Esophagus muscularis mucosa (tissue), 4 donors: ENCODE results near the gene ACACA. TPM values are rescaled to one million over a fixed set of nuclear protein-coding genes. Genes with fewer than 3 reads are reported as not detected.

Experiments used
- DNase-seq: peaks from one replicate; pipeline ENCODE4 v3.0.0-alpha.2; 2017; ENCODE audit errors: extremely low spot score
- H3K27ac ChIP-seq, 4 donors: fragments of 200-600 bp; sonication (generic); replicated peaks in 1 of 4; 1 replicate in 3 of 4; 2 replicates in 1 of 4; pipeline ENCODE4 v1.5.1; 2016 to 2019; ENCODE audit warnings: mild to moderate bottlenecking in 1 of 4
- H3K27me3 ChIP-seq, 4 donors: fragments of 200-600 bp; sonication (generic); one replicate each; pipeline versions ENCODE4 v1.5.1 to v1.6.0; 2016 to 2019
- H3K36me3 ChIP-seq, 4 donors: fragments of 200-600 bp; sonication (generic); one replicate each; pipeline ENCODE4 v1.5.1; 2016 to 2019
- H3K4me1 ChIP-seq, 4 donors: fragments of 200-600 bp; sonication (generic); one replicate each; pipeline ENCODE4 v1.5.1; 2016 to 2019
- H3K4me3 ChIP-seq, 4 donors: fragments of 200-600 bp; sonication (generic); 1 replicate in 2 of 4; 2 replicates in 2 of 4; pipeline ENCODE4 v1.5.1; 2016 to 2019; ENCODE audit warnings: mild to moderate bottlenecking in 4 of 4, moderate library complexity in 1 of 4
- H3K9me3 ChIP-seq, 4 donors: fragments of 200-600 bp; sonication (generic); 1 replicate in 3 of 4; 2 replicates in 1 of 4; pipeline ENCODE4 v1.5.1; 2016 to 2019
- CTCF ChIP-seq, 3 experiments: fragments of 200-600 bp in 2 of 3; fragments of 450-650 bp in 1 of 3; sonication (generic) in 2 of 3; IDR thresholded peaks; one replicate each; pipeline ENCODE4 v1.5.1; 2017 to 2019; ENCODE audit warnings: antibody characterized with exemption in 3 of 3, mild to moderate bottlenecking in 2 of 3, moderate library complexity in 1 of 3
- EP300 ChIP-seq: sonication (generic); formaldehyde crosslinking; IDR thresholded peaks from one replicate; pipeline ENCODE4 v1.6.1; 2017; ENCODE audit warnings: antibody characterized with exemption
- POLR2A ChIP-seq: fragments of 450-650 bp; IDR thresholded peaks from one replicate; pipeline ENCODE4 v1.6.1; 2017; ENCODE audit warnings: antibody characterized with exemption, moderate library complexity, mild to moderate bottlenecking, low read depth
- POLR2AphosphoS5 ChIP-seq, 2 donors: sonication (generic); formaldehyde crosslinking; IDR thresholded peaks; one replicate each; pipeline ENCODE4 v1.6.1; 2017; ENCODE audit warnings: antibody characterized with exemption in 2 of 2
- WGBS: methylation state at CpG from one replicate; pipeline ENCODE4 v1.1.5; 2018; 5-methylcytosine and 5-hydroxymethylcytosine counted together
- intact Hi-C: fragments of 100-400 bp; cut with DNase I; formaldehyde crosslinking; loops from one replicate; pipeline ENCODE4 v1.15.1; 2023
- total RNA-seq, 4 donors: library from RNA; depleted of rRNA; stranded (reverse); fragments of >200 nt; gene quantifications; one replicate each; pipeline versions ENCODE4 v1.1.0 to v1.2.1, GENCODE V29; 2016

ACACA gene
- total RNA-seq, 4 donors from 2014 or later: 34.0 to 58.0 (median 50.5) TPM

- intact Hi-C loops: no loop called here
These were observed 357.8 kb downstream of the ACACA start for GRCh38 chr17:37048811-37049210.

GRCh38 chr17:37047631-37048104 lies 359.0 kb downstream of the ACACA start:
- WGBS: 4% methylated on average over 9 of the region's 9 CpGs
- Histone ChIP-seq H3K4me1 (no peaks in the 10 kb centered on the region), H3K27ac (no peak overlapping the region), H3K36me3 (peaks cover 0 to 45% (median 27%) of the 10 kb centered on the region in 4 donors), H3K27me3 (no peaks in the 10 kb centered on the region), H3K4me3 (no peak overlapping the region), H3K9me3 (no peaks in the 10 kb centered on the region)
- DNase-seq: no peak
- no peak for TF ChIP-seq POLR2AphosphoS5 (IDR thresholded peaks at IDR 0.05)
- no peak for TF ChIP-seq POLR2A
- TF ChIP-seq CTCF (IDR thresholded peaks at IDR 0.05): peak; percentile 79 to 92 (median 92)
- TF ChIP-seq EP300: no peak
- intact Hi-C loops: loop anchor here (1.0 kb wide), 1 partner anchor 418 kb away; no protein-coding TSS in a partner anchor

More at GRCh38 chr17:37048811-37049210, 357.8 kb downstream of the ACACA start:
- Histone ChIP-seq H3K4me3 (no peak overlapping the region), H3K4me1 (no peaks in the 10 kb centered on the region), H3K9me3 (no peaks in the 10 kb centered on the region), H3K27ac (no peak overlapping the region), H3K27me3 (no peaks in the 10 kb centered on the region), H3K36me3 (peaks cover 0 to 46% (median 23%) of the 10 kb centered on the region in 4 donors)
- WGBS: 93% methylated on average over 5 of the region's 5 CpGs
- DNase-seq: no peak
- no peak for TF ChIP-seq POLR2A
- no peak for TF ChIP-seq CTCF (IDR thresholded peaks at IDR 0.05)
- no peak for TF ChIP-seq EP300

GRCh38 chr17:37045351-37045922 lies 361.2 kb downstream of the ACACA start:
- no peak overlapping the region for H3K27ac ChIP-seq
- no peak overlapping the region for H3K4me3 ChIP-seq
- no peaks in the 10 kb centered on the region for H3K9me3 ChIP-seq
- intact Hi-C loops: no loop called here
- WGBS: 80% methylated on average over 7 of the region's 7 CpGs
- TF ChIP-seq EP300 (no peak), CTCF (IDR thresholded peaks at IDR 0.05) (no peak), POLR2A (no peak), POLR2AphosphoS5 (IDR thresholded peaks at IDR 0.05) (no peak)
- no peak for DNase-seq
- H3K27me3 ChIP-seq: no peaks in the 10 kb centered on the region
- H3K4me1 ChIP-seq: no peaks in the 10 kb centered on the region
- peaks cover 0 to 28% (median 16%) of the 10 kb centered on the region in 4 donors for H3K36me3 ChIP-seq

- WGBS: 84% methylated on average over 3 of the region's 3 CpGs
- no peaks in the 10 kb centered on the region for H3K27me3 ChIP-seq
- DNase-seq: no peak
- H3K9me3 ChIP-seq: no peaks in the 10 kb centered on the region
- intact Hi-C loops: no loop called here
- no peak overlapping the region for H3K27ac ChIP-seq
- peaks cover 0 to 19% (median 12%) of the 10 kb centered on the region in 4 donors for H3K36me3 ChIP-seq
- no peak for TF ChIP-seq POLR2AphosphoS5 (IDR thresholded peaks at IDR 0.05)
- TF ChIP-seq POLR2A: no peak
- TF ChIP-seq CTCF (IDR thresholded peaks at IDR 0.05): no peak
- TF ChIP-seq EP300: no peak
- H3K4me3 ChIP-seq: no peak overlapping the region
- H3K4me1 ChIP-seq: no peaks in the 10 kb centered on the region
These were observed 363.4 kb downstream of the ACACA start for GRCh38 chr17:37043201-37043600.

- no peak for TF ChIP-seq CTCF (IDR thresholded peaks at IDR 0.05)
- Histone ChIP-seq H3K4me3 (no peak overlapping the region), H3K9me3 (no peaks in the 10 kb centered on the region), H3K4me1 (no peaks in the 10 kb centered on the region), H3K36me3 (peaks cover 5 to 32% (median 17%) of the 10 kb centered on the region in 4 donors), H3K27ac (no peak overlapping the region), H3K27me3 (no peaks in the 10 kb centered on the region)
- intact Hi-C loops: no loop called here
- DNase-seq: no peak
These were observed 364.7 kb downstream of the ACACA start for GRCh38 chr17:37041932-37042331.
